ENCODE results near the gene DCLK2. TPM values are rescaled to one million over a fixed set of nuclear protein-coding genes. Genes with fewer than 3 reads are reported as not detected.

The DCLK2 gene
- total RNA-seq: 2.9 and 4.6 TPM in 2 replicates

GRCh38 chr4:150078041-150078578 is at the start of gene DCLK2:
TSS of gene DCLK2 (plus strand) at chr4:150078445. CDS start at chr4:150079028, 583 bp downstream.

Small RNA genes lying within 50 kb of the gene (small RNA-seq; reads per million reads assigned to genes)
- gene RNU7-194P: not detected

All from vein endothelial cell (primary cell).